ENCODE data around the gene ATP8A2. TPM values are rescaled to one million over a fixed set of nuclear protein-coding genes. Genes with fewer than 3 reads are reported as not detected.

The ATP8A2 gene
- total RNA-seq, 2 experiments from 2014 or later, result 0.92 to 0.94 TPM

GRCh38 chr13:25923217-25924085, 551.7 kb downstream of the ATP8A2 start:
- no peaks in the 10 kb centered on the region for H3K36me3 Mint-ChIP-seq (ENCODE audit: low read depth)
- H3K4me3 Mint-ChIP-seq, result no peak overlapping the region
- POLR2A ChIA-PET, result no interaction called here
- DNase-seq, result no peak
- CTCF ChIA-PET, result no interaction called here
- no peak for ATAC-seq
- H3K27me3 Mint-ChIP-seq, result no peaks in the 10 kb centered on the region
- H3K9me3 Mint-ChIP-seq, result no peaks in the 10 kb centered on the region
- H3K4me1 Mint-ChIP-seq (ENCODE audit: low read depth), result peaks cover 6% of the 10 kb centered on the region
- H3K27ac Mint-ChIP-seq, result no peak overlapping the region
- TF ChIP-seq CTCF (IDR thresholded peaks at IDR 0.05), result no peak
- intact Hi-C loops (cut with micrococcal nuclease), result no loop called here

GRCh38 chr13:25927363-25927762, 555.6 kb downstream of the ATP8A2 start:
- ChIA-PET CTCF (no interaction called here), POLR2A (no interaction called here)

GRCh38 chr13:25927932-25928331, 556.2 kb downstream of the ATP8A2 start:
- DNase-seq (no peak), ATAC-seq (no peak)
- no peaks in the 10 kb centered on the region for H3K4me1 Mint-ChIP-seq (ENCODE audit: low read depth)
- ChIA-PET POLR2A (no interaction called here), CTCF (no interaction called here)
- peaks cover 2% of the 10 kb centered on the region for H3K27me3 Mint-ChIP-seq
- intact Hi-C loops (cut with micrococcal nuclease), result no loop called here
- H3K36me3 Mint-ChIP-seq (ENCODE audit: low read depth), result no peaks in the 10 kb centered on the region
- H3K27ac Mint-ChIP-seq, result no peak overlapping the region
- TF ChIP-seq CTCF (IDR thresholded peaks at IDR 0.05), result no peak
- no peak overlapping the region for H3K4me3 Mint-ChIP-seq
- H3K9me3 Mint-ChIP-seq, result no peaks in the 10 kb centered on the region

More at GRCh38 chr13:25927363-25927762, 555.6 kb downstream of the ATP8A2 start:
- no peaks in the 10 kb centered on the region for H3K4me1 Mint-ChIP-seq (ENCODE audit: low read depth)
- no peaks in the 10 kb centered on the region for H3K36me3 Mint-ChIP-seq (ENCODE audit: low read depth)
- H3K27me3 Mint-ChIP-seq, result peaks cover 2% of the 10 kb centered on the region
- H3K4me3 Mint-ChIP-seq, result no peak overlapping the region
- H3K9me3 Mint-ChIP-seq, result no peaks in the 10 kb centered on the region
- ATAC-seq (no peak), DNase-seq (no peak)
- no peak for TF ChIP-seq CTCF (IDR thresholded peaks at IDR 0.05)
- intact Hi-C loops (cut with micrococcal nuclease), result no loop called here
- H3K27ac Mint-ChIP-seq, result no peak overlapping the region

- Mint-ChIP-seq H3K27me3 (peaks cover 3% of the 10 kb centered on the region), H3K9me3 (no peaks in the 10 kb centered on the region), H3K27ac (no peak overlapping the region), H3K4me3 (no peak overlapping the region), H3K4me1 (ENCODE audit: low read depth) (no peaks in the 10 kb centered on the region), H3K36me3 (ENCODE audit: low read depth) (no peaks in the 10 kb centered on the region)
- CTCF ChIA-PET, result no interaction called here
- ATAC-seq (no peak), DNase-seq (no peak)
- intact Hi-C loops (cut with micrococcal nuclease), result no loop called here
- POLR2A ChIA-PET, result no interaction called here
- TF ChIP-seq CTCF (IDR thresholded peaks at IDR 0.05), result no peak
Measured at GRCh38 chr13:25928941-25929505, 557.2 kb downstream of the ATP8A2 start.

GRCh38 chr13:25929816-25930215, 558.0 kb downstream of the ATP8A2 start:
- POLR2A ChIA-PET, result no interaction called here
- intact Hi-C loops (cut with micrococcal nuclease), result no loop called here
- Mint-ChIP-seq H3K9me3 (no peaks in the 10 kb centered on the region), H3K27me3 (peaks cover 3% of the 10 kb centered on the region), H3K27ac (no peak overlapping the region), H3K4me3 (no peak overlapping the region), H3K4me1 (ENCODE audit: low read depth) (no peaks in the 10 kb centered on the region), H3K36me3 (ENCODE audit: low read depth) (no peaks in the 10 kb centered on the region)
- DNase-seq, result no peak
- ATAC-seq, result no peak
- CTCF ChIA-PET, result no interaction called here
- no peak for TF ChIP-seq CTCF (IDR thresholded peaks at IDR 0.05)
